H1 (cell line): ENCODE results near the gene DOK6. TPM values are rescaled to one million over a fixed set of nuclear protein-coding genes. Genes with fewer than 3 reads are reported as not detected.

ENCODE experiments used
- ASH2L ChIP-seq: fragments of 200-600, 300-600 bp; sonication (generic); IDR thresholded peaks from one replicate; pipeline ENCODE4 v1.7.1; 2017; ENCODE audit warnings: low read length
- CHD1 ChIP-seq: IDR thresholded peaks from 2 replicates; pipeline ENCODE4 v1.6.1; 2012; ENCODE audit warnings: low read depth, low read length, improper control_type of control experiment
- MAFK ChIP-seq: IDR thresholded peaks from 2 replicates; pipeline ENCODE4 v1.6.1; 2012; ENCODE audit warnings: low read depth, mild to moderate bottlenecking, improper control_type of control experiment, low read length
- polyA plus RNA-seq, 7 experiments: library from polyadenylated mRNA; depleted of rRNA in 3 of 7; stranded (reverse) in 5 of 7; unstranded in 2 of 7; fragments of >200 nt in 5 of 7; fragments of 200-250 nt in 2 of 7; gene quantifications; 1 replicate in 5 of 7; 2 replicates in 1 of 7; 4 replicates in 1 of 7; pipeline versions ENCODE4 v1.2.1 to v1.2.3, GENCODE V29; 2011 to 2013; ENCODE audit warnings: missing spikeins in 2 of 7, mixed read lengths in 2 of 7
- total RNA-seq: library from RNA; stranded (reverse); fragmentation: NEBNext Ultra II Directional; extraction: Animal tissue kit (Norgen Biotek cat#: 25700); gene quantifications from 2 replicates; pipeline ENCODE4 v1.2.1, GENCODE V29; 2021

Gene DOK6
- total and polyA plus RNA-seq, 2 of the 8 experiments (the other 6 are each of a cell fraction or from before 2014, with no cell fraction given) = 0.33 to 0.50 TPM

DNA sequence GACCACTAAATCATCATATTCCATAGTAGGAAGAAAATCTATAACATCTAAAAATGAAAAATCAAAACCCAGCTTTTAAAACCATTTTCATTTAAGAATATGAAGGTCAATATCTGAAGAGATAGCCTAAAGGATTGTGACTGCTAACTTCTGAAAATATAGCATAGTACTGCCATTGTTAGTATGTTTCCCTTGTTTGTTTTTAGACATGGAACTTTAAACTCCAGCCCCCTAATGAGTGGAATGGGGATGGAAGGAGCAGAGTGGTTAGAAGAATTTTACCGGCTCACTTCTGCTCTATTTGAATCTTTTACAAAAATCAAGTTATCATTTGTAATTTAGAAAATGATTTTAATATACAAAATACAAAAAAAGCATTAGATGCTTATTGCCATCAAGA lies 378.0 kb downstream of the DOK6 start (continued):
- no peak for TF ChIP-seq ASH2L
- no peak for TF ChIP-seq CHD1
- no peak for TF ChIP-seq MAFK
